Forelimb muscle (tissue), 1 donor: ENCODE measurements around the gene KCNJ2. TPM values are rescaled to one million over a fixed set of nuclear protein-coding genes. Genes with fewer than 3 reads are reported as not detected.

ENCODE experiments used
- DNase-seq: peaks from one replicate; pipeline ENCODE4 v3.0.0-alpha.2; 2013; ENCODE audit warnings: low read depth
- polyA plus RNA-seq: library from polyadenylated mRNA; unstranded; fragments of 120-200 nt; gene quantifications from one replicate; pipeline ENCODE4 v1.2.1, GENCODE V29; 2013; ENCODE audit not compliant: insufficient read length

The KCNJ2 gene
- polyA plus RNA-seq: 4.7 TPM

DNA sequence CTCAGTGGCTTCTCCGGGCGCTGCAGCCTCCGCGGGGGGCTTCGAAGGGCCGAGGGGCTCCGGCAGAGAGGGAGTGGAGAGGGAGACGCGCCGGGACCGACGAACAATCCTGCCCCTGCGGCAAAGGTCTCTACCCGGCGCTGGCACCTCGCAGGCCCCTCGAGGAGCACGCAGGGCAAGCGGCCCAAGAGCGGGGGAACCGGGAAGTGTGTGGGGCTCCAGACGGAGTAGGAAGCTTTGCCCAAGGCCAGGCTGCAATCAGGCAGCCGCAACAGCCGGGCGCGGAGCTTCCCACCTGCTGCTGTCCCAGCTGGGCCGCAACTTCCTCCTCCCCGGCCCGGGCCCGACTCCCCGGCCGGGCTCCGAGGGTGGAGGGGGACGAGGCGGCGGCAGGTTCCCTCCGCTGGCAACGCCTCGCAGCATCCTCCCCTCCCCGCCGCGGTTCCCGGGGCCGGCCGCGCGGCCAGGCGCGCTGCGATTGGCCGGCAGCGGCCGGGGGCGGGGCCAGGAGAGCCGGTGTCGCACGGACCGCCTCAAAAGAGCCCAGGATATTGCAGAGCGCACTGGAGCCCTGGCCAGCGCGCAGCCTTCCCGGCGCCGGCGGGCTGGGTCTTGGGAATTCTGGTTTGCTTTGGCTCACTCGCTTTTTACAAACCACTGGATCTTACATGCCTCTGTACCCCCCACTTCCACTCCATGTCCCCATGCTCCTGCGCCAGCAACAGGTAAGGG is at the start of gene KCNJ2:
Gene KCNJ2 (plus strand): TSS at position 556 of the 732 bp plus-strand sequence. CDS start 5,508 bp downstream, outside the sequence.
- peak; percentile 63 for DNase-seq

DNA sequence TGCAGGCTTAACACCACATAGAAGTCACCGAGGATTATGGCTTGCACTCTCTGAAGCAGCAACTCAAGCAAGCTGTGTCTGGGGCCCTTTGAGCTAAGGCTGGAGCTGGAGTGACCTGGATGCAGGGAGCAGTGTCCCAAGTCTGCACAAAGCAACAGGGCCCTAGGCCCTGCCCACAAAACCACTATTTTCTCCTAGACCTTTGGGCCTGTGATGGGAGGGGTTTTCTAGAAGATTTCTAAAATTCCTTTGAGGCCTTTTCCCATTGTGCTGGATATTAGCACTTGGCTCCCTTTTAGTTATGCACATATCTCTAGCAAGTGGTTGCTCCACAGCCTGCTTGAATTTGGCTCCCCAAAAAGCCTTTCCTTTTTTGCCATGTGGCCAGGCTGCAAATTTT is 49.8 kb upstream of the KCNJ2 start:
- no peak for DNase-seq

DNA sequence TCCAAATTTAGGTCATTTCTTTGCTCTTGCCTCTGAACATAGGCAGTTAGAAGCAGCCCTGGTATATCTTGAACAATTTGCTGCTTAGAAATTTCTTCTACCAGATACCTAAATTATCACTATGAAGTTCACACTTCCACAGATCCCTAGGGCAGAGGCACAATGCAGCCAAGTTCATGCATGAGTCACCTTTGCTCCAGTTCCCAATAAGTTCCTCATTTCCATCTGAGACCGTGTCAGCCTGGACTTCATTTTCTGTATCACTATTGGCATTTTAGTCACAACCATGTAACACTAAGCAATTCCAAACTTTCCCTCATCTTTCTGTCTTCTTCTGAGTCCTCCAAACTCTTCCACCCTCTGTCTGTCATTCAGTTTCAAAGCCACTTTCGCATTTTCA is 49.3 kb upstream of the KCNJ2 start:
- no peak for DNase-seq

DNA sequence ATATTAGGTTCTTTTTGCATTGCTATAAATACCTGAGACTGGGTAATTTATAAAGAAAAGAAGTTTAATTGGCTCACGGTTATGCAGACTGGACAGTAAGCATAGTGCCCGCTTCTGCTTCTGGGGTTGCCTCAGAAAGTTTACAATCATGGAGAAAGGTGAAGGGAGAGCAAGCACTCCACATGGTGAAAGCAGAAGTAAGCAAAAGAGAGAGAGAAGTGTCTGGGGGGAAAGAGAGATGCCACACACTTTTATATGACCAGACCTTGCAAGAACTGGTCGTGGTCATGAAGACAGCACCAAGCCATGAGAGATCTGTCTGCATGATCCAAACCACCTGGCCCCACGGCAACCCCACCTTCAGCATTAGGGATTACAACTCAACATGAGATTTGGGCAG is 48.9 kb upstream of the KCNJ2 start:
- DNase-seq: no peak

DNA sequence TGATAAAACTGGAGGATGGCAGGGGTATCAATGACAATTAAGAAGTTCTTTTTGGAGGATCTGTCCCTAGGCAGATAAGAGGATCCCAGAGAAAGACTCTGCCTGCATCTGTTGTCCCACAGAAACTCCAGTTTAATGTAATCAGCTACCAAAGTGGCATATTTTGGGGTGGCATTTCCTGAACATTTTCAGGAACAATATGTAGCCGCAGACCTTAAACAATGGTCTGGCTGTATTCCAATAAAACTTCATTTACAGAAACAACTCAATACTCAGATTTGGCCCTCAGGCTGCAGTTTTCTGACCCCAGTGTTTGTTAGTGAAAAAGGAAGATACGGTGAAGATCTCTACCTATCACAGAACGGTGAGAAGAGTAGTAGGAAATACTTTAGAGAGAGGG is 48.2 kb upstream of the KCNJ2 start:
- DNase-seq: no peak

DNA sequence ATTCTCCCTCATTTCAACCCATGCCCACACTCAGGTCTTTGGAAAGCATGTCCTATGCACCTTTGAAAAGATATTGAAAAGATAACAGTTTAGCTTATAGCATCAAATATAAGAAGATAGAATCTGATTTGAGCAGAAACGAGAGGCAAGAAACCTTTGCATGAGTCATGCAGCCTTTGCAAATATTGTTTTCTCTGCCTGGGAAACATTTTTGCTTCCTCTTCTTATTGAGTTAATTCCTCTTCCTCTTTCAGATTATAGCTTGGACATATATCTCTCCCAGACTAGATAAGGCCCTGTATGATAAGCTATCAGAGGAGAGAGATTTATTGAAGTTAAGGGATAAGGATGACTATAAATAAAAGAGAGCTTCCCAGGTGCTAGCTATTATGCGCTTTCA is 46.1 kb upstream of the KCNJ2 start:
- no peak for DNase-seq

DNA sequence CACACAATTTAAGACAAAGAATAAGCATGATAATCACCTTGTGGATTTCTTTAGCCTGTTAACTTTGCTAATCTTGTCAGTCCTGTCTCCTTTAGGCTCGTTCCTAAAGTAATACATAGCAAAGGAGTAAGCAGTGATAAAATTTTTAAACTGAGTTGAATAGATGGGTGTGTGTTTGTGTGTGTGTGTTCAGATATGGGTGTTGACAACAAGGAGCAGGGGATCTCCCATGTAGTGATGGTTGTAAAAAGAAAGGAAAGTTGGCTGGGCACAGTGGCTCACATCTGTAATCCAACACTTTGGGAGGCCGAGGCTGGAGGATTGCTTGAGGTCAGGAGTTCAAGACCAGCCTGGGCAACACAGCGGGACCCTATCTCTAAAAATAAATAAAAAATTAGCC is 44.6 kb upstream of the KCNJ2 start:
- DNase-seq: no peak

DNA sequence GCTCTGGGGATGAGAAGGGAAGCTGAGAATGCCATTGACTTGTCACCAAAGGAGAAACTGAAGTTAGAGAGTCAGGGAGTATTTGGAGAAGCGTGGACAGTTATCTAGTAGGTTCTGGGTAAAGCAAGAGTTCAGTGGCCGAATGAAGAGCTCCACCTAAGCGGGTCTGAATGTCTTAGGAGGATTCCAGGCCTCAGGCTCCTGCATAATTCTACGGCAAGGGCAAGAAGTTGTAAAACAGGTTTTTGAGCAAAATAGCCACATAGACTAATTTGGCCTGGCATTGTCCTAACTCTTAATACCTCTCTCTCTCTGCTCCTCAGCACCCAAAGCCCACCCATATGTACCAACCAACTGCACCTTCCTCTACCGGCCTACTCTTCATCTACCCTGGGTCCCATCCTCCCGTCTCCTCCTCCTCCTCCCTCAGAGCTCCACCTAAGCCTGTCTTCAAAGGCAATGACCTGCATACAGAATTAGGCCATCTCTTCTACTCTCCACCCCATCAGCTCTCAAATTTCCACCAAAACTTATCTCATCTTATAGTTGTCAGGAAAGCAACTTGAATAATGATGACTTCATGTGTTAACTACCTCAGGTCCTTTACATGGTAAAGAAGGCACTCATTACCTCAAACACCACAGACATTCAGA is 42.0 kb upstream of the KCNJ2 start:
- DNase-seq: no peak

DNA sequence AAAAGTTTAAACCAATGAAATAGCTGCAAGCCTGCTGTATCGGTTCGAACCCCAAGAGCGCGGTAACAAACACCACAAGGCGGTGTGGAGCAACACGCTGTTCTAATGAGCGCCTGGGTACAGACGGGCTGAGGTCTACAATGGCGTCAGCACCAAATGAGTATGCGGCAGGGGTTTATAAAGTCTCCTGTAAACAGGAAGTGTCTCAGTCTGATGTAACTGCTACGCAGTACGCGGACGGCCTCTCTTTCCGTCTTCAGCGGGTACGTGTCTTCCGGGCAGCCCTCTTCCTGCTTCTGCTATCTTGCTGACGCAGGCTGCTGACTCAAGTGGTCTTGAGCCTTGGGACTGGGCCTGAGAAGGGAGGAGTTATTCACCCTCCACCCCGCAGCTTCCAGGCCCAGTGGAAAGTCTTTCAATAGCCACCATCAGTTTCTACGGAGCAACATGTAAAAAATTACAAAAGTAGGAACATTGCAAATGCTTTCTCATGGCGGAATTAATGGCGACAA is 40.5 kb upstream of the KCNJ2 start:
- no peak for DNase-seq

DNA sequence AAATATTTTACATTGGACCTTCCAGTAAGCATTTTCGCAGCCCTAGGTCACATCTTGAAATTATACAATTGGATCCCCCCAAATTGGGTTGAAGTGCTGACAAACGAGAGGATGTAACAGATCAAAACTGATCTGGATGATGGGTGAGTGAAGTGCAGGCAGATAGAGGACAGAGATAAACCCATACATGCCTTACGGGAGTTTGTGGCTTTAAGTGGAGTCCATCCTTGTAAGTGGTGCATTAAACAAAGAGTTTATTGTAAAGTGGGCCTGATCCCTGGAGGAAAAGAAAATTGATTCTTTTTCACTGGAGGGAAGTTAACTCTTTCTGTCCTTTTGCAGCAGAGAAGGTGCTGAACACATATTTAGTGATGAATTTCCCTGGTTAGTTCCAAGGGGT is 39.0 kb upstream of the KCNJ2 start:
- DNase-seq: no peak

DNA sequence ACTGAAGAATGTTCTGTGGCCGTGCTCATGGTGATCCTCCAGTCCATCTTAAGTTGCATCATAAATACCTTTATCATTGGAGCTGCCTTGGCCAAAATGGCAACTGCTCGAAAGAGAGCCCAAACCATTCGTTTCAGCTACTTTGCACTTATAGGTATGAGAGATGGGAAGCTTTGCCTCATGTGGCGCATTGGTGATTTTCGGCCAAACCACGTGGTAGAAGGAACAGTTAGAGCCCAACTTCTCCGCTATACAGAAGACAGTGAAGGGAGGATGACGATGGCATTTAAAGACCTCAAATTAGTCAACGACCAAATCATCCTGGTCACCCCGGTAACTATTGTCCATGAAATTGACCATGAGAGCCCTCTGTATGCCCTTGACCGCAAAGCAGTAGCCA is 36.8 kb upstream of the KCNJ2 start:
- DNase-seq: no peak

DNA sequence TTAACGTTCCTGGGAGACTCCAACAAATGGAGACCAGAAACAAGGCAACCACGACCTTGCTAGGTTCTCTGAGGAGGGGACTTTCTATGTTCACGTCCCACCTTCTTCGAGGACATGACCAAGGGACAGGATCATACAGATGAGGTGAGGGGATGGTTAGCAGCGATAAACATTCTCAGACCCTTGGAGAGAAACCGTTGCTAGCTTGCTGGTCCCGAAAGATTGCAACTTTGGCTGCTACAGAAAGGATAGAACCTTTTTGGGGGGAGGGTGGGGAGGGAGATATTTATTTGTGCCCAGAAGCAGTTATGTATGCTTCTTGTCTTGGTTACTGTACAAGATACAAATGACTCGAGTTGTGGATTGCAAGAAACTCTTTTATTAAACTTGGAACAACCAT is 35.3 kb upstream of the KCNJ2 start:
- DNase-seq: no peak

DNA sequence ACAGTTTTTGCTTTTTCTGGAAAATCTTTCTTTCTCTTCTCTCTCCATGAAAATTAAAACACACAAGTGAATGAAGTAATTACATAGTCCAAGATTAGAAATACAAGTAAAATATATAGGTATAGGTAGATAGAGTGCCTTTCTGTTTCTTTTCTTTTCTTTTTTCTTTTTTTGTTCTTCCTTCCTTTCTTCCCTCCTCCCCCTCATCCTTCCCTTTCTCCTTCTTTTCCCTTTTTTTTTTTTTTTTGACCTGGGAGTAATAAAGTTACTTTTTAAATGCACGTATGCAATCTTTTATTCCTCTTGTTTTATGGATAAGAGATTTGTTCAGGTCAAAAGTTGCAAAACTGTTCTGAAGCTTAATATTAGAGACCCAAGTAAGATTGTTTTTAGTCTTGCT is 34.6 kb upstream of the KCNJ2 start:
- no peak for DNase-seq

DNA sequence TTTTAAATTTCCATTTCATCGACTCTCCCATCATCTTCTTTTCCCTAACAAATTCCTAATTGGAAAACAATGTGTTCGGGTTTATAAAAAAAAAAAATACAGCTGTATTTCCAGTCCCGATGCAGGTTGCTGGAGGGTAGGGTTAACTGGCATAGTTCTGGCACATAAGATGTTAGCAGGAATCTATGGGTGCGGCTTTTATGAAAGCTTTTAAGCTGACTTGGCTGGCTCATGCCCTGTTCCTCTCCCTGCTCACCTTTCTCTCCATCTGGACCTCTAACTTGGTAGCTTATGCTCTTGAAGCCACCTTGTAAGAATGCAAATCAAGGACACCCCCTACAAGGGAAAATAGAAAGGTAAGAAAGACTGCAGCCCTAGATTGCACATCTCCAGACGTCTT is 33.2 kb upstream of the KCNJ2 start:
- no peak for DNase-seq

DNA sequence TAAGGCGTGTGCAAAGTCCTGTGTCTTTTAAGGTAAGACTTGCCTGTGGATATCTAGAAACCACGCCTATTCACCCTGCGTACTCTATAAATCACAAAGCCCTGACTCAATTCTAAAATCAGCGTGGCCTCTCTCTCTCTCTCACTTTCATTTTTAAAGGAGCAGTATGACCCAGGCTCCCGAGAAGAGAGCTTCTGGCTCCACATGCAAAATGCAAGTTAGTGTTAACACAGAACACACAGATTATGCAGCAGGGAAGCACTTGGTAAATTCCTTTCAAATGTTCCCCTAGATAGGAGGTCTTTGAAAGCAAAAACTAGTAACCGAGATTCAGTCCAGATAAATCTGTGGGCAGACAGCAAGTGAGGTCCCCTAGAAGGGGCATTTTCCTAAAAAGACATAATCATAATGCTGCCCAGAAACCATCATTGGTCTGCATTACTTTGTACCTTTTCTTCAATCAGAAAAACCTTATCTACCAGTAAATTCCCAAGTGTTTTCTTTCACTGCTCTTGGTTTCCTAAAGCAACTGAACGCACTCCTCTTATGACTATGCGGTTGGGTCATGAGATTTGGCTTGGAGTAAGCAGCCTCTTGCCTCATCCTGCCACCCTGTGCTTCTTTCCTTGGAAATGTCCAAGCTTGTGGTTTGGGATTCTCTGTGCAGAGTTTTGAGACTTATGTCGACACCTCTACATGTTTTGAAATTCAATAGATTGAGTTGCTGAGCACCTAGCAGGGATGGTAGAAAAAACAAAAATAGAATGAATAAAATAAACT is 31.7 kb upstream of the KCNJ2 start:
- DNase-seq: no peak

DNA sequence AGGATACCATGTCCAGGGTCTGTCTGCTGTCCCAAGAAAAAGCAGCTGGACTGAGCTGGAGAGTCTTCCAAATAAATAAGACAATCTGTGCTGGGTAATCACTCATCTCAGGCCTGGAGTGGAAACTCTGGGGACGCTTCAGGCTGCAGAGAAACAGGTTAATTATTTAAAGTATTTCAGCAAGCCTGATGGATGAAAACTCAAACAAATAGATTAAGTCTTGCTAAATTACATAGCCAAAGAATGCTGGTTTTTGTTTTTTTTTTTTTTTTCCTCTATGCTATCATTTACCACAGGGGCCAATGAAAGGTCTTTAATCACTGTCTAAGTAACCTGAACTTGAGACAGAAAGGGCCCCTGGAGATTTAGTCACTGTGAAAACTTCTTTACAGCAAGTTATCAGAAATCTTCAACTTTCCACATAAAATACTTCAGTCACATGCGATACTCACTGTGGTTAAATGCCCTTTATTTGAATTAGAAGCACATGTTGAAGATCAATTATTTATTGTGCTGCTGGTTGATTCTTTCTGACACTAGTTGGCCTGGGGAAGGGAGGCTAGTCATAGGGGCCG is 31.0 kb upstream of the KCNJ2 start:
- peak; percentile 60 for DNase-seq

DNA sequence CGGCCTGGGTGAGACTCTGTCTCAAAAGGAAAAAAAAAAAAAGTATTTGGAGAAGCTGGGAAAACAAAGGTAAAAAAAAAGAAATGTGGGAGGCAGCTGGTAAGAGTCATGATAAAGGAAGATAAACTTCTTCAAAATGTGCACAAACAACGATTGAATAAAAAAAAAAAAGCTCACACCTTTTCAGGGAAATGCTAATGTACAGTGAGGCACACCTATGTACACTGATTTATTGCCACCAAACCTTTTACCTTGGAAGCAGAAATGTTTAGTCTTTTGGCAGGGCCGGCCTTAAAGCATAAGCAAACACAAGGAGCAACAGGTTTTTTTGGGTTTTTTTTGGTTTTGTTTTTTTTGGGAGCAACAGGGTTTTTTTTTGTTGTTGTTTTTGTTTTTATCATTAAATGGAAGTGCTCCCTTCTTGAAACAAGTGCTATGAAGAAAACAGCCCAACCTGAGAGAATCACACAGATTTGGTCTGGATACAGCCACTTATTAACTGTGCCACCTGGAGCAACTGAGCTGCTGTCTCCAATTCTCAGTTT is 29.8 kb upstream of the KCNJ2 start:
- DNase-seq: no peak

DNA sequence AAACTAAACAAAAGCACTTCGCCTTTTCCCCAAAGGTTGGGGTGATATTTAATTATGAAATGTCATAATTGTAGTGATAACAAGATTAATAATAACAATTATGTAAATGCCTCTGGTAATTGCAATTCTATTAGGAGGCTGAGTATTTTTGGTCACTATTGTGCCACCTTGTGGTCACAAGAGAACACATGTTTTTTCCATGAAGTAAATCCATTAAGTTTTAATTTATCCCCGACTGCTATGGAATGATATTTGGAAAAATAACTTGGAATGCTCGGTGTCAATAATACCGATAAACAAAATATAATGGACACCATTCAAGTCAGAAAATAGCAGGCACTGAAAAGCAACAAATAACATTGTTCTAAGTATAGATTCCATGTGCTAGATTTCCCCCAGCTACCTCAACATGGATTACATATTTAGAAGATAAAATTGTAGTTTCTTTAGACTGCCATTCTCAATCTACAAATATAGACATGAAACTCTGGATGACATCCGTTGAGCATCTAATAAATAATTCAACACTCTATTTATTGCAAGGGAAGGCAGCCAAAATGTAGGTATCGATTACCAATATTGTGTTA is 25.0 kb upstream of the KCNJ2 start:
- no peak for DNase-seq

DNA sequence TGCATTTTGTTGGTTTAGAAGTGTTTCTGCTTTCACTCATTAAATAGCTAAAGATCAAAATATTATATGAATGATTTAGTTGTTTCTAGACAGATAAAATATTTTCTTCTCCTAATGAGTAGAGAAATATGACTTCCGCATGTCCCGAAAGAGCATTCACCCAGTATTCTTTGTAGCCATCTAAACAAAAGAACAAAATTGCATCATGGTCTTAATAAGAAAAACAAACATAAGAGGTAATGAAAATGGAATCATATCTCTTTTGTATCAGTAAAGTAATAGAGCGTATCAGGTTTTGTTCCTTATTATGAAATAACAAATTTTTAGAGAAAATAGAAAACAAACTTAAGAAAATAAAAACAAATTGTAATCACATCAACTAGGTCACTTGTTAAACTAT is 16.1 kb upstream of the KCNJ2 start:
- no peak for DNase-seq

DNA sequence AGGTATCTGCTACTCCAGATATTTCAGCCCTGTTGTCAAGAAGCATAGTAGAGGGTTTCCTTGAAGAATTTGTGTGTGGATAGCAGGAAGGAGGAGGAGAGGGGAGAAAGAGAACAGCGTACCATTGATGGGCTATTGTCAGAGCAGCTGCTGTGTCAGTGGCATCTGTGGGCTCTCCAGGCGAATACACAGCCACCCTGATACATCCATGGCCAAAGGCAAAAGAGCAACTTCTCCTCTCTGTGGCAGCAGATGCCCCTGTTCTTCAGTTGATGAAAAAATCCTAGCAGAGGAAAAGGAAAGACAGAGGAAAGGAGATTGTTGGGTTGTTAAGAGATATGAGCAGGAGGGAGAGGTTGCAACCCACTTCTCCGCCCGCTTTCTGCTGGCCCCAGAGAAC is 12.2 kb upstream of the KCNJ2 start:
- DNase-seq: no peak

DNA sequence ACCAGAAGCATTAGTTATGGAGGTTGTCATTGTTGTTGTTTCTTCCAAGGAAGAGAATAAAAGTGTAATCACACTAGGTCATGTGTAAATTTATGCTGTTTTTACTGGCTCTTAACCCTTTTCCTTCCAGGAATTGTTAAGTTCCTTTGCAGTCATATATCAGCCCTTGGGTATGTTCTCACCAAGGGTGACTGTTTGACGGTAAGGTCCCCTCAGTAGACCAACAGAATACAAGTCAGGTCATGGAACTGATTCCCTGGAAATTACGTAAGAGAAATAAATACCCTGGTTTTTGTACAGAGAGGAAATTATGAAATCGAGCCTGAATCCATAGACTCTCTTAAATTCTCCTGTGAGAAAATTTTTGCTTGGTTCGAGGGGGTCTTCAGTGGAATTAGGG is 11.2 kb upstream of the KCNJ2 start:
- DNase-seq: no peak

DNA sequence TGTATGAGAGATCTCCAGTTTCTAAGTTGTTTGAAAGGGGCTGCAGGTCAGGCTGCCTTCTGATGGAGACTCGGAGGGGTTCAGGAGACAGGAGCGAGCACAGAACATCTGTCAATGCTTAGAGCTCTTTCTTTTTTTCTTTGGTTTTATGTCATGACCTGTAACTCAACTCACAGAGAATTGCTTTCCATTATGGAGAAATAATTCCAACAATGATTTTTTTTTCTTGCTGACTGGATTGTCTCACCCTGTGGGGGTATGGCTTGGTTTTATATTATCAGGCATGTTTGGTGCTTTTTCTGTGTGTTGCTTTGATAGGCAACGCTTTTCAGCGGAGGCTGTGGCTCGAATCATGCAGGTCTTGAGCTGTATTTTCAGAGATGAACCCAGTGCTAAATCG is 10.7 kb upstream of the KCNJ2 start:
- DNase-seq: no peak
